ENCODE results near the gene DHX8. TPM values are rescaled to one million over a fixed set of nuclear protein-coding genes. Genes with fewer than 3 reads are reported as not detected.
A peak's percentile ranks its signal among the peaks of the same experiment; 100 is the strongest.

The DHX8 gene
- total RNA-seq, 1 donor from 2014 or later = 134 TPM

DNA sequence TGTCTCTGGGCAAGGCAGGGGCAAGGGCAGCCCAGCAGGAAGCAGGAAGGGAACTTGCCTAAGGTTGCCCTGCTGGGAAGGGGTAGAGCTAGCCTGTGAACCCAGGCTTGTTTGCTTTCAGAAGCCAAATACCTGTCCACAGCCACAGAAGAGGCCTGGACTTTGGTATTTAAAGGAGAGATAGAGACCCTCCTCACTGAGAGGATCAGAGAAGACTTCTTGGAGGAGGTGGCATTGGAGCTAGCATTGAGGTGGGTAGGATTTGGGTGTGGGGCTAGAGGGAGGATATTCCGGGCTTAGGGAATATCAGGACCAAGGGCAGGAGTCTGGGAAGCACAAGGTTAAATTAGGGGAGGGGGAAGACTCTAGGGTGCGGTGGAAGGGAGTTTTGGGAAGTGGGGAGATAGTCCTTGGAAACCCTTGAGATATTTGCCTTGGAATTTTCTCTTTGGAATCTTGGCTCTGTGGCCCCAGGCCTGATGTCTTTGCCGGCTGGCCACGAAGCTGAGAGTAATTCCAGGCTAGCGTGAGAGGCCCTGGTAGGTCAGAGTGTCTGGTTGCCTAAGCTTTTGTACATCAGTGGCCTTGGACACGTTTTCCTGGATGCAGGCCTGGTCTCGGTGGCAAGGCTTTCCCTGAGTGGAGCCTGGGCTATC is 75.5 kb downstream of the DHX8 start:
- H3K27ac ChIP-seq = no peak overlapping the region
- no peak for DNase-seq (ENCODE audit: low spot score)
- peaks cover 5% of the 10 kb centered on the region for H3K27me3 ChIP-seq
- TF ChIP-seq EZH2 (IDR thresholded peaks at IDR 0.05) = no peak
- no peak for TF ChIP-seq EZH2phosphoT487 (IDR thresholded peaks at IDR 0.05)
- no peak for TF ChIP-seq CTCF (IDR thresholded peaks at IDR 0.05)
- peaks cover 36% of the 10 kb centered on the region for H3K4me1 Mint-ChIP-seq
- no peaks in the 10 kb centered on the region for H3K36me3 Mint-ChIP-seq
- no peaks in the 10 kb centered on the region for H3K9me3 ChIP-seq (ENCODE audit: low read depth)
- H3K9ac ChIP-seq = no peak overlapping the region
- no peak overlapping the region for H3K4me2 ChIP-seq
- H3K4me1 ChIP-seq = peaks cover 29% of the 10 kb centered on the region
- H3K4me3 ChIP-seq = no peak overlapping the region
- H3K27me3 Mint-ChIP-seq (ENCODE audit: insufficient read depth, low read depth) = peaks cover 5% of the 10 kb centered on the region
- no peak overlapping the region for H3K27ac Mint-ChIP-seq
- no peaks in the 10 kb centered on the region for H3K36me3 ChIP-seq
- peaks cover 5% of the 10 kb centered on the region for H4K20me1 ChIP-seq (ENCODE audit: low read depth)
- no peaks in the 10 kb centered on the region for H3K9me3 Mint-ChIP-seq
- H3K79me2 ChIP-seq (ENCODE audit: low read depth) = no peaks in the 10 kb centered on the region
- H2AFZ ChIP-seq (replicated peaks) = no peak overlapping the region
- H3K4me3 Mint-ChIP-seq = no peak overlapping the region
- H3F3A ChIP-seq (ENCODE audit: low read depth) = peaks cover 27% of the 10 kb centered on the region

GRCh38 chr17:43560461-43561427 is 77.0 kb downstream of the DHX8 start:
- no peak overlapping the region for H2AFZ ChIP-seq (replicated peaks)
- no peak for TF ChIP-seq EZH2 (IDR thresholded peaks at IDR 0.05)
- TF ChIP-seq CTCF (IDR thresholded peaks at IDR 0.05) = no peak
- TF ChIP-seq EZH2phosphoT487 (IDR thresholded peaks at IDR 0.05) = no peak
- no peaks in the 10 kb centered on the region for H3K9me3 Mint-ChIP-seq
- no peak overlapping the region for H3K4me3 Mint-ChIP-seq
- DNase-seq (ENCODE audit: low spot score) = no peak
- peaks cover 21% of the 10 kb centered on the region for H3F3A ChIP-seq (ENCODE audit: low read depth)
- H3K9ac ChIP-seq = no peak overlapping the region
- peaks cover 20% of the 10 kb centered on the region for H3K4me1 ChIP-seq
- H3K27ac Mint-ChIP-seq = no peak overlapping the region
- no peak overlapping the region for H3K4me2 ChIP-seq
- H3K4me3 ChIP-seq = no peak overlapping the region
- H3K27me3 ChIP-seq = peaks cover 5% of the 10 kb centered on the region
- peaks cover 5% of the 10 kb centered on the region for H4K20me1 ChIP-seq (ENCODE audit: low read depth)
- no peak overlapping the region for H3K27ac ChIP-seq
- peaks cover 10% of the 10 kb centered on the region for H3K27me3 Mint-ChIP-seq (ENCODE audit: insufficient read depth, low read depth)
- no peaks in the 10 kb centered on the region for H3K36me3 Mint-ChIP-seq
- H3K36me3 ChIP-seq = no peaks in the 10 kb centered on the region
- H3K79me2 ChIP-seq (ENCODE audit: low read depth) = no peaks in the 10 kb centered on the region
- H3K9me3 ChIP-seq (ENCODE audit: low read depth) = no peaks in the 10 kb centered on the region
- peaks cover 30% of the 10 kb centered on the region for H3K4me1 Mint-ChIP-seq

- Histone ChIP-seq H3K4me1 (peaks cover 20% of the 10 kb centered on the region), H3K27me3 (peaks cover 5% of the 10 kb centered on the region), H4K20me1 (ENCODE audit: low read depth) (peaks cover 5% of the 10 kb centered on the region), H3F3A (ENCODE audit: low read depth) (peaks cover 21% of the 10 kb centered on the region), H3K4me2 (peak overlapping the region; percentile 69), H3K9me3 (ENCODE audit: low read depth) (no peaks in the 10 kb centered on the region), H3K9ac (no peak overlapping the region), H2AFZ (replicated peaks) (no peak overlapping the region), H3K27ac (no peak overlapping the region), H3K79me2 (ENCODE audit: low read depth) (no peaks in the 10 kb centered on the region), H3K4me3 (peak overlapping the region; percentile 33), H3K36me3 (no peaks in the 10 kb centered on the region)
- no peaks in the 10 kb centered on the region for H3K9me3 Mint-ChIP-seq
- H3K4me3 Mint-ChIP-seq = peak overlapping the region; percentile 75
- H3K36me3 Mint-ChIP-seq = no peaks in the 10 kb centered on the region
- H3K4me1 Mint-ChIP-seq = peaks cover 30% of the 10 kb centered on the region
- peaks cover 11% of the 10 kb centered on the region for H3K27me3 Mint-ChIP-seq (ENCODE audit: insufficient read depth, low read depth)
- TF ChIP-seq CTCF (IDR thresholded peaks at IDR 0.05) = no peak
- TF ChIP-seq EZH2 (IDR thresholded peaks at IDR 0.05) = no peak
- no peak for TF ChIP-seq EZH2phosphoT487 (IDR thresholded peaks at IDR 0.05)
- peak; percentile 78 for DNase-seq (ENCODE audit: low spot score)
- H3K27ac Mint-ChIP-seq = peak overlapping the region; percentile 25
Measured at GRCh38 chr17:43562679-43563599, 79.2 kb downstream of the DHX8 start.

Measured in neural progenitor cell (in vitro differentiated cells).